SK-N-SH (cell line): ENCODE results near the gene ARHGEF7. TPM values are rescaled to one million over a fixed set of nuclear protein-coding genes. Genes with fewer than 3 reads are reported as not detected.

Experiments
- CTCF ChIA-PET: fragments of 300-600, 350-600 bp; formaldehyde crosslinking; extraction: SDS; loops from one replicate; lab custom pipeline; 2021; lab: Yijun Ruan, JAX
- POLR2A ChIA-PET: fragments of 350-600 bp; sonication (Branson Sonifier 250); formaldehyde crosslinking; extraction: SDS; loops from one replicate; lab custom pipeline; 2020; ENCODE audit warnings: antibody characterized with exemption, inconsistent platforms; lab: Yijun Ruan, JAX
- DNase-seq: peaks from one replicate; pipeline ENCODE4 v3.0.0; 2012
- H2AFZ ChIP-seq: fragments of 200-600 bp; sonication (generic); 2 replicates; pipeline ENCODE4 v1.8.1; 2016; ENCODE audit warnings: antibody characterized with exemption, mild to moderate bottlenecking, low read depth
- H3F3A ChIP-seq: fragments of 200-600 bp; sonication (generic); replicated peaks from 2 replicates; pipeline ENCODE3; 2016; ENCODE audit warnings: antibody characterized with exemption, mild to moderate bottlenecking; ENCODE audit not compliant: insufficient read depth
- H3K27ac ChIP-seq, 2 experiments: fragments of 200-500 bp in 1 of 2; fragments of 200-600 bp in 1 of 2; sonication (Bioruptor generic) in 1 of 2; sonication (generic), shearing (Covaris generic) in 1 of 2; 2 replicates each; pipeline versions ENCODE4 v1.5.1 to v1.6.1; 2014 to 2016; ENCODE audit warnings: low read depth in 2 of 2, inconsistent platforms in 1 of 2, low read length in 1 of 2, mild to moderate bottlenecking in 1 of 2, mixed read lengths in 1 of 2
- H3K27me3 ChIP-seq: fragments of 200-600 bp; sonication (generic), shearing (Covaris generic); 2 replicates; pipeline ENCODE4 v1.6.1; 2016; ENCODE audit warnings: mixed run types; ENCODE audit not compliant: insufficient read depth
- H3K36me3 ChIP-seq, 2 experiments: fragments of 200-500 bp in 1 of 2; fragments of 200-600 bp in 1 of 2; sonication (Bioruptor generic) in 1 of 2; sonication (generic) in 1 of 2; replicated peaks in 1 of 2; 2 replicates each; pipeline versions ENCODE3 to v1.5.1; 2014 to 2016; ENCODE audit warnings: low read length in 1 of 2, mild to moderate bottlenecking in 1 of 2; ENCODE audit not compliant: insufficient read depth in 2 of 2, control insufficient read depth in 1 of 2
- H3K4me1 ChIP-seq, 2 experiments: fragments of 200-500 bp in 1 of 2; fragments of 200-600 bp in 1 of 2; sonication (Bioruptor generic) in 1 of 2; sonication (generic), shearing (Covaris generic) in 1 of 2; 2 replicates each; pipeline versions ENCODE4 v1.5.1 to v1.6.1; 2014 to 2016; ENCODE audit warnings: low read depth in 1 of 2, low read length in 1 of 2, mixed run types in 1 of 2; ENCODE audit not compliant: insufficient read depth in 2 of 2, control insufficient read depth in 1 of 2
- H3K4me2 ChIP-seq: fragments of 200-600 bp; sonication (generic), shearing (Covaris generic); 2 replicates; pipeline ENCODE4 v1.6.1; 2017; ENCODE audit warnings: mixed run types
- H3K4me3 ChIP-seq, 2 experiments: fragments of 200-500 bp in 1 of 2; fragments of 200-600 bp in 1 of 2; sonication (Bioruptor generic) in 1 of 2; sonication (generic), shearing (Covaris generic) in 1 of 2; 2 replicates each; pipeline versions ENCODE4 v1.5.1 to v1.8.1; 2014 to 2016; ENCODE audit warnings: low read depth in 2 of 2, inconsistent platforms in 1 of 2, low read length in 1 of 2, mild to moderate bottlenecking in 1 of 2, mixed read lengths in 1 of 2, moderate library complexity in 1 of 2
- H3K79me2 ChIP-seq: fragments of 200-600 bp; sonication (generic); 2 replicates; pipeline ENCODE4 v1.8.1; 2017; ENCODE audit warnings: mild to moderate bottlenecking; ENCODE audit not compliant: insufficient read depth
- H3K9ac ChIP-seq: fragments of 200-600 bp; sonication (generic); 2 replicates; pipeline ENCODE4 v1.6.1; 2017; ENCODE audit warnings: mixed run types
- H3K9me2 ChIP-seq: fragments of 200-600 bp; sonication (generic); 2 replicates; pipeline ENCODE4 v1.6.1; 2017; ENCODE audit warnings: mixed run types
- H3K9me3 ChIP-seq: fragments of 200-600 bp; sonication (generic); 2 replicates; pipeline ENCODE4 v1.6.1; 2017; ENCODE audit warnings: mixed run types, mild to moderate bottlenecking, moderate library complexity
- H4K20me1 ChIP-seq: fragments of 200-600 bp; sonication (generic); 2 replicates; pipeline ENCODE4 v1.6.1; 2017; ENCODE audit warnings: mild to moderate bottlenecking, mixed run types; ENCODE audit not compliant: insufficient read depth
- CTCF ChIP-seq: fragments of 200-600 bp; sonication (generic); IDR thresholded peaks from 2 replicates; pipeline ENCODE4 v1.6.1; 2017; ENCODE audit warnings: antibody characterized with exemption, mild to moderate bottlenecking, moderate library complexity
- FOSL2 ChIP-seq: IDR thresholded peaks from 2 replicates; pipeline ENCODE4 v1.4.0; 2012; ENCODE audit warnings: low read depth, mild to moderate bottlenecking, moderate library complexity, borderline replicate concordance
- IRF3 ChIP-seq: fragments of 150-350 bp; IDR thresholded peaks from 2 replicates; pipeline ENCODE4 v1.6.1; 2016; ENCODE audit warnings: mild to moderate bottlenecking, low read depth, low read length
- JUND ChIP-seq: IDR thresholded peaks from 2 replicates; pipeline ENCODE4 v1.4.0; 2012
- MEF2A ChIP-seq: IDR thresholded peaks from 2 replicates; pipeline ENCODE4 v1.4.0; 2012; ENCODE audit warnings: low read depth, borderline replicate concordance
- MXI1 ChIP-seq: IDR thresholded peaks from 2 replicates; pipeline ENCODE4 v1.6.1; 2012; ENCODE audit warnings: mild to moderate bottlenecking, low read depth, low read length, improper control_type of control experiment
- NRF1 ChIP-seq: IDR thresholded peaks from 2 replicates; pipeline ENCODE4 v1.6.1; 2012; ENCODE audit warnings: low read depth, mild to moderate bottlenecking, low read length
- POLR2AphosphoS5 ChIP-seq: IDR thresholded peaks from 2 replicates; pipeline ENCODE4 v1.6.1; 2012; ENCODE audit warnings: low read depth, low read length
- RFX5 ChIP-seq: IDR thresholded peaks from 2 replicates; pipeline ENCODE4 v1.6.1; 2012; ENCODE audit warnings: mild to moderate bottlenecking, improper control_type of control experiment, low read length
- SIN3A ChIP-seq: IDR thresholded peaks from 2 replicates; pipeline ENCODE4 v1.6.1; 2012; ENCODE audit warnings: low read depth, mild to moderate bottlenecking, low read length, moderate library complexity, borderline replicate concordance
- SMC3 ChIP-seq: IDR thresholded peaks from 2 replicates; pipeline ENCODE4 v1.6.1; 2012; ENCODE audit warnings: low read depth, low read length, improper control_type of control experiment
- TAF1 ChIP-seq: IDR thresholded peaks from 2 replicates; pipeline ENCODE4 v1.6.1; 2012; ENCODE audit warnings: low read depth, mild to moderate bottlenecking, low read length, moderate library complexity, borderline replicate concordance
- USF1 ChIP-seq: IDR thresholded peaks from 2 replicates; pipeline ENCODE4 v1.4.0; 2012; ENCODE audit warnings: low read depth, borderline replicate concordance
- YY1 ChIP-seq: IDR thresholded peaks from 2 replicates; pipeline ENCODE4 v1.4.0; 2012; ENCODE audit warnings: low read depth, mild to moderate bottlenecking
- WGBS: methylation state at CpG from one replicate; pipeline ENCODE4 v1.1.6; 2017; ENCODE audit warnings: low lambda C conversion rate; 5-methylcytosine and 5-hydroxymethylcytosine counted together
- polyA plus RNA-seq, 3 experiments: library from polyadenylated mRNA; depleted of rRNA; stranded (reverse); fragments of >200 nt; gene quantifications; 2 replicates each; pipeline ENCODE4 v1.2.3, GENCODE V29; 2012

The ARHGEF7 gene
- polyA plus RNA-seq, 1 of the 3 experiments (the other 2 are of a cell fraction): 21.6 TPM

GRCh38 chr13:111325146-111325890 lies 210.2 kb downstream of the ARHGEF7 start:
- no peak for TF ChIP-seq IRF3
- no peak for TF ChIP-seq MEF2A
- TF ChIP-seq YY1: no peak
- no peak for TF ChIP-seq SMC3
- TF ChIP-seq NRF1: no peak
- TF ChIP-seq TAF1: no peak
- no peak for TF ChIP-seq POLR2AphosphoS5
- TF ChIP-seq USF1: no peak
- no peak for TF ChIP-seq FOSL2
- TF ChIP-seq CTCF: no peak
- TF ChIP-seq SIN3A: no peak
- no peak for TF ChIP-seq JUND
- TF ChIP-seq MXI1: no peak
- TF ChIP-seq RFX5: no peak
- 26% methylated on average over 25 of the region's 28 CpGs for WGBS
- H3K4me1 ChIP-seq: peaks cover 0 to 23% of the 10 kb centered on the region in 2 experiments; a peak in 1 of 4 replicates
- H3K9me3 ChIP-seq: no peaks in the 10 kb centered on the region
- no peaks in the 10 kb centered on the region for H3K36me3 ChIP-seq
- peaks cover 72% of the 10 kb centered on the region for H3K27me3 ChIP-seq
- no peaks in the 10 kb centered on the region for H3F3A ChIP-seq
- POLR2A ChIA-PET: no interaction called here
- no peak overlapping the region for H2AFZ ChIP-seq
- DNase-seq: peak; percentile 53
- H3K9ac ChIP-seq: no peak overlapping the region
- H3K4me2 ChIP-seq: no peak overlapping the region
- no peaks in the 10 kb centered on the region for H3K9me2 ChIP-seq
- H3K27ac ChIP-seq: no peak overlapping the region
- no peaks in the 10 kb centered on the region for H3K79me2 ChIP-seq
- no peak overlapping the region for H3K4me3 ChIP-seq
- CTCF ChIA-PET: interaction anchor here (0.7 to 1.1 kb wide), 3 partner anchors 9 to 257 kb away, joined by 3 to 4 read pairs (median 3); no protein-coding TSS in a partner anchor
- H4K20me1 ChIP-seq: no peaks in the 10 kb centered on the region
